ENCODE measurements around the gene COX7A2L.

COX7A2L gene

DNA sequence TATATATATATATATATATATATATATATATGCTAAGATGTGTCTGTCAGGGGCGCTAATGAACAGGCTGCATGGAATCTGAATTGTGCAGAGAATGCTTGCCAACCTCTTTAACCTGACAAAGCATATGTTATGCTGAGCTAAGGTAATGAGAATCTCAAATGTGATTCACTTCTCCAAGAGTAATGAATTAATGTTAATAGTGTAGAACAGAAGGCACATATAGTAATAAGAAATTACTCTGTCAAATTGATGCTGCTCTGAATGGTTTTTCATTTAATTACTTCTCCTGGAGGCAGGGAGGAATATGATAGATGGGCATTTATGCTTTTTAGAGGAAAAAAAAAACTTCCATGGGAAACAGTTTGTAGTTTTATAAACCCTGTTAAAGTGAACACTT, 35.4 kb downstream of the COX7A2L start:
- H3K4me3 ChIP-seq (ENCODE audit: insufficient read length, low read depth), result no peak overlapping the region
- no peak for DNase-seq (ENCODE audit: low read depth, low spot score)
- peaks cover 28% of the 10 kb centered on the region for H3K36me3 ChIP-seq (ENCODE audit: insufficient read depth, insufficient read length, low read length)
- no peaks in the 10 kb centered on the region for H3K9me3 ChIP-seq (ENCODE audit: insufficient read depth, low read length)
- H3K27me3 ChIP-seq (ENCODE audit: insufficient read depth, insufficient read length), result no peaks in the 10 kb centered on the region
- H3K9ac ChIP-seq (ENCODE audit: insufficient read length, low read depth), result no peak overlapping the region
- TF ChIP-seq ZNF274 (IDR thresholded peaks at IDR 0.05; ENCODE audit: low read depth, low read length) (no peak), SUZ12 (IDR thresholded peaks at IDR 0.05; ENCODE audit: extremely low read depth, insufficient read depth, insufficient read length) (no peak), YY1 (IDR thresholded peaks at IDR 0.05; ENCODE audit: insufficient read depth, insufficient read length) (no peak)
- no peaks in the 10 kb centered on the region for H3K4me1 ChIP-seq (ENCODE audit: insufficient read depth, insufficient read length)

DNA sequence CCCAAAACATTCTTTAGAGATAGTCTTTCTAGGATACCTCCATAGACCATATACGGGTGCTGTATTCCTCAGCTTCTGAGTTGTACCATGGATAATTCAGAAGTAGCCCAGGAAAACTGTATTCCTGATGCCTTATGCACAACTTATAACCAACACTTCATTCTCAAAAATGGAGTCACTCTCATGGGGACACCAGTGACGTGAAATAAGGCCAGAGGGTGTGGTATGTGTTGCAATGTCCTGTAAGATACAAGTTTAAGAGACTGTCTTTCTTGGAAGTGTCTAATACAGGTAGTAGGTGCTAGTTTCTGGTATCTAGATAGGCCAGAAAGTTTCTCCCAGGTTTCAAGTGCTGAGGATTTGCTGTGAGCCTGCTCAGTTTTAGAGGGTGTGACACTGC, 36.1 kb downstream of the COX7A2L start:
- H3K27me3 ChIP-seq (ENCODE audit: insufficient read depth, insufficient read length), result no peaks in the 10 kb centered on the region
- TF ChIP-seq YY1 (IDR thresholded peaks at IDR 0.05; ENCODE audit: insufficient read depth, insufficient read length), result no peak
- no peak for TF ChIP-seq SUZ12 (IDR thresholded peaks at IDR 0.05; ENCODE audit: extremely low read depth, insufficient read depth, insufficient read length)
- TF ChIP-seq ZNF274 (IDR thresholded peaks at IDR 0.05; ENCODE audit: low read depth, low read length), result no peak
- H3K4me1 ChIP-seq (ENCODE audit: insufficient read depth, insufficient read length), result no peaks in the 10 kb centered on the region
- no peak for DNase-seq (ENCODE audit: low read depth, low spot score)
- peaks cover 22% of the 10 kb centered on the region for H3K36me3 ChIP-seq (ENCODE audit: insufficient read depth, insufficient read length, low read length)
- H3K9me3 ChIP-seq (ENCODE audit: insufficient read depth, low read length), result no peaks in the 10 kb centered on the region
- H3K9ac ChIP-seq (ENCODE audit: insufficient read length, low read depth), result no peak overlapping the region
- H3K4me3 ChIP-seq (ENCODE audit: insufficient read length, low read depth), result no peak overlapping the region

DNA sequence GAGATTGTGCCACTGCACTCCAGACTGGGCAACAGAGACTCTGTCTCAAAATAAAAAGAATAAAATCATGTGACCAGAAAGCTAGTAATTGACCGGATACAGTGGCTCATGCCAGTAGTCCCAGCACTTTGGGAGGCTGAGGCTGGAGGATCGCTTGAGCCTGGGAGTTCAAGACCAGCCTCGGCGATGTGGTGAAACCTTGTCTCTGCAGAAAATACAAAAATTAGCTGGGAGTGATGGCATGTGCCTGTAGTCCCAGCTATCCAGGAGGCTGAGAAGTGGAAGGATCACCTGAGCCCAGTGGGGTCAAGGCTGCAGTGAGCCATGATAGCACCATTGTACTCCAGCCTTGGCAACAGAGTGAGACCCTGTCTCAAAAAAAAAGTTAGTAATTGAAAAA, 36.8 kb downstream of the COX7A2L start:
- Histone ChIP-seq H3K9me3 (ENCODE audit: insufficient read depth, low read length) (no peaks in the 10 kb centered on the region), H3K4me1 (ENCODE audit: insufficient read depth, insufficient read length) (no peaks in the 10 kb centered on the region), H3K27me3 (ENCODE audit: insufficient read depth, insufficient read length) (no peaks in the 10 kb centered on the region), H3K9ac (ENCODE audit: insufficient read length, low read depth) (no peak overlapping the region), H3K4me3 (ENCODE audit: insufficient read length, low read depth) (no peak overlapping the region), H3K36me3 (ENCODE audit: insufficient read depth, insufficient read length, low read length) (peaks cover 24% of the 10 kb centered on the region)
- TF ChIP-seq YY1 (IDR thresholded peaks at IDR 0.05; ENCODE audit: insufficient read depth, insufficient read length), result no peak
- no peak for TF ChIP-seq SUZ12 (IDR thresholded peaks at IDR 0.05; ENCODE audit: extremely low read depth, insufficient read depth, insufficient read length)
- no peak for TF ChIP-seq ZNF274 (IDR thresholded peaks at IDR 0.05; ENCODE audit: low read depth, low read length)
- no peak for DNase-seq (ENCODE audit: low read depth, low spot score)

DNA sequence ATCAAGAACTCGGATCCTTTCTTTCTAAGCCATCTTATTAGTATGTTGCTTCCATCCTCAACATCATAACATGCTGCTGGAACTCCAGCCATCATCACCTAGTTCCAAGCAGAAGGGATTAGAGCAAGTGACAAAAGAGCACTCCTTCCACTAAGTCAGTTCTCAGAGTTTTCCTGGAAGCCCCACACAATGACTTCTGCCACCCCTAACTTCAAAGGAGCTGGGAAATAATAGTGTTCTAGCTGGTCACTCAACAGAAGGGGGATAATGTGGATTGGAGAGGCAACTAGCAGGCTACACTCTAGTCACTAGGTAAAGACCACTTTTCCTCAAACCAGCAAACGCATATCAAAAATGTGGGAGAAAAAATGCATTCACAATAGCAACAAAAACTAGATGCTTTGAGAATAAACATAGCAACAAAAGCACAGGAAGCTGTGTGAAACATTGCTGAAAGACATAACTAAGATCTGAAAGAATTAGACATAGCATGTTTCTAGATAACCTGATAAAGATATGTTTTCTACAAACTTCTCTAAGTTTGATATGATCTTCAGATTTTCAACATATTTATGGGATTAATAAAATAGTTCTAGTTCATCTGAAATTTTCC, 39.5 kb downstream of the COX7A2L start:
- DNase-seq (ENCODE audit: low read depth, low spot score), result no peak
- Histone ChIP-seq H3K36me3 (ENCODE audit: insufficient read depth, insufficient read length, low read length) (peaks cover 31% of the 10 kb centered on the region), H3K9ac (ENCODE audit: insufficient read length, low read depth) (no peak overlapping the region), H3K27me3 (ENCODE audit: insufficient read depth, insufficient read length) (no peaks in the 10 kb centered on the region), H3K4me3 (ENCODE audit: insufficient read length, low read depth) (no peak overlapping the region), H3K9me3 (ENCODE audit: insufficient read depth, low read length) (no peaks in the 10 kb centered on the region), H3K4me1 (ENCODE audit: insufficient read depth, insufficient read length) (no peaks in the 10 kb centered on the region)
- TF ChIP-seq SUZ12 (IDR thresholded peaks at IDR 0.05; ENCODE audit: extremely low read depth, insufficient read depth, insufficient read length) (no peak), YY1 (IDR thresholded peaks at IDR 0.05; ENCODE audit: insufficient read depth, insufficient read length) (no peak), ZNF274 (IDR thresholded peaks at IDR 0.05; ENCODE audit: low read depth, low read length) (no peak)

DNA sequence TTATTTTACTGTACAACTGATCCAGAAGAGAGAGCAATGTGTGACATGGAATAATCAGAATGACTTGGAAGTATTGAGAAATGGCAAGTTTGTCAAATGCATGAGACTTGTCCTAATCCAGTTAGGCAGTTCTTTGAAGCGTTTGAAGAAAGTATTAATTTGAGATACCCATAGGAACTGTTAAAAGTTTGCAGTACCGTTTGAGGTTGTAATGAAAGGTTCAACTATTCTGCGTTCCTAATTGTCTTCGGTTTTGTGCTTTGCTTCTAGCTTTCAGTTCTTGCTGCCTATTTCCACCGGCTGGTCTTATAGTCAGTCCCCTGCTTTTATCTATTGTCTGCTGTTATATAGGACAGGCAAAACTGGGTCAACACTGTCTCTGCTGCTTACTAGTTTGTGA, 41.8 kb downstream of the COX7A2L start:
- TF ChIP-seq SUZ12 (IDR thresholded peaks at IDR 0.05; ENCODE audit: extremely low read depth, insufficient read depth, insufficient read length) (no peak), ZNF274 (IDR thresholded peaks at IDR 0.05; ENCODE audit: low read depth, low read length) (no peak), YY1 (IDR thresholded peaks at IDR 0.05; ENCODE audit: insufficient read depth, insufficient read length) (no peak)
- H3K4me3 ChIP-seq (ENCODE audit: insufficient read length, low read depth), result no peak overlapping the region
- no peaks in the 10 kb centered on the region for H3K27me3 ChIP-seq (ENCODE audit: insufficient read depth, insufficient read length)
- no peaks in the 10 kb centered on the region for H3K4me1 ChIP-seq (ENCODE audit: insufficient read depth, insufficient read length)
- H3K9ac ChIP-seq (ENCODE audit: insufficient read length, low read depth), result no peak overlapping the region
- peaks cover 29% of the 10 kb centered on the region for H3K36me3 ChIP-seq (ENCODE audit: insufficient read depth, insufficient read length, low read length)
- no peak for DNase-seq (ENCODE audit: low read depth, low spot score)
- H3K9me3 ChIP-seq (ENCODE audit: insufficient read depth, low read length), result no peaks in the 10 kb centered on the region

DNA sequence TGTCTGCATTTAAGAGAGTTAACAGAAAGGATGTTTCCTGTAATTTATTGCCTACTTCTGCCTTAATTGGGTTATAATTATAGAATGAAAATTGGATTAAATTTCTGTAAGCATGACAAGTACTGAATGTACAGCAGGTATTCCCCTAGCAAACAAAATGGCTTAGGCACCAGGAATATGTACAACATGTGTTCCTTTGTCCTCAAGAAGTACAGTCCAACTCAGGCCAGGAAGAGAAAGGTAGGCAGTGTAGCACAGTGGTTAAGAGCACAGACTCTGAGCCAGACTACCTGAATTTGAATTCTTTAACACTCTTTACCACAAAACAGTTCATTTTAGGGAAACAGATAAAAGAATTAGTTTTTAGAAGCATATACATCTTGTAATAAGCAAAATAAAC, 43.1 kb downstream of the COX7A2L start:
- no peaks in the 10 kb centered on the region for H3K27me3 ChIP-seq (ENCODE audit: insufficient read depth, insufficient read length)
- peaks cover 29% of the 10 kb centered on the region for H3K36me3 ChIP-seq (ENCODE audit: insufficient read depth, insufficient read length, low read length)
- no peak for DNase-seq (ENCODE audit: low read depth, low spot score)
- TF ChIP-seq ZNF274 (IDR thresholded peaks at IDR 0.05; ENCODE audit: low read depth, low read length) (no peak), SUZ12 (IDR thresholded peaks at IDR 0.05; ENCODE audit: extremely low read depth, insufficient read depth, insufficient read length) (no peak), YY1 (IDR thresholded peaks at IDR 0.05; ENCODE audit: insufficient read depth, insufficient read length) (no peak)
- no peaks in the 10 kb centered on the region for H3K4me1 ChIP-seq (ENCODE audit: insufficient read depth, insufficient read length)
- no peak overlapping the region for H3K9ac ChIP-seq (ENCODE audit: insufficient read length, low read depth)
- H3K4me3 ChIP-seq (ENCODE audit: insufficient read length, low read depth), result no peak overlapping the region
- no peaks in the 10 kb centered on the region for H3K9me3 ChIP-seq (ENCODE audit: insufficient read depth, low read length)

DNA sequence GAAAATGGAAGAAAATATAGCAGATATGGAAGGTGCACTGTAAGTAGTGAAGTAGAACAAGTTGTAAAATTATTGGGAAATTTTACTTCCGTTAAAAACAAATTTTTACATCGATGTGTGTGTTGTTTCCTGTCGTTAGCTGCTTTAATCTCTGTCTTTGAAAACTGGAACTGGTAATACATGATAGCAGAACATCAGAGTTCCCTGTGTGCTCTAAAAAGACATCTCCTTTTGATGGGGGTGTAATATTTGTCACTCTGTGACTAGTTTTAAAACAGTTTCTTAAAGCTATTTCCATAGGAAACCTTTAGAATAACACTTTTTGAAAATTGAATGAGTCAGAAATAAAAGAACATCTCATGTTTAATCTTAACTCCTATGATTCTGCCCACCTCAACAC, 43.5 kb downstream of the COX7A2L start:
- TF ChIP-seq SUZ12 (IDR thresholded peaks at IDR 0.05; ENCODE audit: extremely low read depth, insufficient read depth, insufficient read length), result no peak
- peaks cover 29% of the 10 kb centered on the region for H3K36me3 ChIP-seq (ENCODE audit: insufficient read depth, insufficient read length, low read length)

More for the DNA sequence above, 43.5 kb downstream of the COX7A2L start:
- H3K4me1 ChIP-seq (ENCODE audit: insufficient read depth, insufficient read length), result no peaks in the 10 kb centered on the region
- no peak for DNase-seq (ENCODE audit: low read depth, low spot score)
- no peak overlapping the region for H3K4me3 ChIP-seq (ENCODE audit: insufficient read length, low read depth)
- H3K9ac ChIP-seq (ENCODE audit: insufficient read length, low read depth), result no peak overlapping the region
- no peaks in the 10 kb centered on the region for H3K27me3 ChIP-seq (ENCODE audit: insufficient read depth, insufficient read length)
- H3K9me3 ChIP-seq (ENCODE audit: insufficient read depth, low read length), result no peaks in the 10 kb centered on the region

Measured in NT2/D1 (cell line).